Vagina (tissue), 2 donors: ENCODE data around the gene SLCO1B1.

Experiments used
- CTCF ChIP-seq, 3 experiments: fragments of 450-650 bp in 2 of 3; fragments of 200-600 bp in 1 of 3; sonication (generic) in 1 of 3; IDR thresholded peaks; one replicate each; pipeline ENCODE4 v1.5.1; 2017 to 2019; ENCODE audit warnings: antibody characterized with exemption in 3 of 3, mild to moderate bottlenecking in 2 of 3, moderate library complexity in 2 of 3
- POLR2AphosphoS5 ChIP-seq, 2 donors: sonication (generic); formaldehyde crosslinking; IDR thresholded peaks; one replicate each; pipeline ENCODE4 v1.9.0; 2017; ENCODE audit warnings: antibody characterized with exemption in 2 of 2, mild to moderate bottlenecking in 2 of 2, low read depth in 1 of 2; ENCODE audit not compliant: insufficient read depth in 1 of 2

GRCh38 chr12:21276826-21277225 lies 145.8 kb downstream of the SLCO1B1 start:
- TF ChIP-seq POLR2AphosphoS5 (IDR thresholded peaks at IDR 0.05; ENCODE audit: insufficient read depth in 1 of 2, low read depth in 1 of 2) (no peak), CTCF (IDR thresholded peaks at IDR 0.05) (no peak)
